Transverse colon (tissue), 4 donors: Measurements from ENCODE around the gene VSNL1. TPM values are rescaled to one million over a fixed set of nuclear protein-coding genes. Genes with fewer than 3 reads are reported as not detected.
"Not testable (repeated sequence)": the region's sequence is repeated elsewhere in the genome, so short reads cannot be mapped to it uniquely, and the experiment has no call there.

Experiments
- DNase-seq: peaks from one replicate; pipeline ENCODE4 v3.0.0-alpha.2; 2019
- H3K27ac ChIP-seq, 4 donors: fragments of 200-600 bp; sonication (generic); 2 replicates each; pipeline ENCODE4 v1.5.1; 2016 to 2018; ENCODE audit warnings: inconsistent platforms in 4 of 4
- H3K27me3 ChIP-seq: fragments of 200-600 bp; sonication (generic); 2 replicates; pipeline ENCODE4 v1.5.1; 2017; ENCODE audit warnings: inconsistent platforms
- H3K36me3 ChIP-seq, 4 donors: fragments of 200-600 bp; sonication (generic); 2 replicates each; pipeline ENCODE4 v1.5.1; 2017 to 2019; ENCODE audit warnings: inconsistent platforms in 4 of 4
- H3K4me1 ChIP-seq, 4 donors: fragments of 200-600 bp; sonication (generic); 2 replicates each; pipeline ENCODE4 v1.5.1; 2017 to 2020; ENCODE audit warnings: inconsistent platforms in 4 of 4
- H3K4me3 ChIP-seq, 4 donors: fragments of 200-600 bp; sonication (generic); 1 replicate in 1 of 4; 2 replicates in 3 of 4; pipeline versions ENCODE4 v1.5.1 to v1.6.1; 2017 to 2019; ENCODE audit warnings: inconsistent platforms in 4 of 4
- H3K9me3 ChIP-seq, 2 donors: fragments of 200-600 bp; sonication (generic); 2 replicates each; pipeline ENCODE4 v1.5.1; 2017 to 2019; ENCODE audit warnings: inconsistent platforms in 2 of 2
- CTCF ChIP-seq, 5 experiments: fragments of 200-600 bp in 3 of 5; fragments of 450-650 bp in 2 of 5; sonication (generic) in 3 of 5; IDR thresholded peaks; 1 replicate in 2 of 5; 2 replicates in 3 of 5; pipeline ENCODE4 v1.5.1; 2016 to 2017; ENCODE audit warnings: antibody characterized with exemption in 5 of 5, inconsistent platforms in 3 of 5, mild to moderate bottlenecking in 2 of 5, moderate library complexity in 1 of 5
- EP300 ChIP-seq: sonication (generic); formaldehyde crosslinking; IDR thresholded peaks from one replicate; pipeline ENCODE4 v1.6.1; 2017; ENCODE audit warnings: antibody characterized with exemption, low read depth
- POLR2A ChIP-seq: fragments of 450-650 bp; IDR thresholded peaks from one replicate; pipeline ENCODE4 v1.6.1; 2016; ENCODE audit warnings: antibody characterized with exemption, mild to moderate bottlenecking, moderate library complexity
- POLR2AphosphoS5 ChIP-seq, 3 donors: sonication (generic); formaldehyde crosslinking; IDR thresholded peaks; one replicate each; pipeline ENCODE4 v1.6.1; 2016; ENCODE audit warnings: antibody characterized with exemption in 3 of 3
- whole genome bisulfite sequencing, 2 donors: methylation state at CpG; one replicate each; pipeline ENCODE4 v1.1.5; 2018; ENCODE audit warnings: low coverage in 1 of 2; 5-methylcytosine and 5-hydroxymethylcytosine counted together
- in situ Hi-C, 4 donors: fragments of 200-750 bp; cut with MboI; loops; one replicate each; pipeline versions ENCODE4 v1.15.0 to v1.15.1; 2017; ENCODE audit warnings: low sequenced_read_pairs in 3 of 4, low pct_ligation_motif_present in 1 of 4, low pct_unique_long_range_greater_than_20kb in 1 of 4
- intact Hi-C: fragments of 100-400 bp; cut with DNase I; formaldehyde crosslinking; loops from one replicate; pipeline ENCODE4 v1.15.1; 2023; ENCODE audit warnings: low total_unique reads
- total RNA-seq, 4 donors: library from RNA; depleted of rRNA; stranded (reverse); fragments of >200 nt; gene quantifications; one replicate each; pipeline ENCODE4 v1.1.0, GENCODE V29; 2016

VSNL1 gene
- total RNA-seq, 4 donors from 2014 or later: 0.96 to 1.1 TPM; not detected in 2

GRCh38 chr2:17557596-17557995 is 17.1 kb downstream of the VSNL1 start:
- H3K9me3 ChIP-seq: no peaks in the 10 kb centered on the region
- WGBS, 2 donors: 29 to 75% methylated on average over 1 to 5 of the region's 5 CpGs
- DNase-seq: peak; percentile 8
- H3K27ac ChIP-seq: peak overlapping the region in 3 of 4 donors; percentile 37 to 47 (median 42)
- intact Hi-C loops (no loop called here), in situ Hi-C loops (no loop called here)
- no peaks in the 10 kb centered on the region for H3K36me3 ChIP-seq
- H3K4me1 ChIP-seq: peaks cover 0 to 9% (median 3%) of the 10 kb centered on the region in 4 donors
- TF ChIP-seq CTCF (IDR thresholded peaks at IDR 0.05): no peak
- TF ChIP-seq POLR2AphosphoS5 (IDR thresholded peaks at IDR 0.05): no peak
- H3K27me3 ChIP-seq: no peaks in the 10 kb centered on the region
- no peak overlapping the region for H3K4me3 ChIP-seq

GRCh38 chr2:17558053-17558452 is 17.6 kb downstream of the VSNL1 start:
- Histone ChIP-seq H3K27me3 (no peaks in the 10 kb centered on the region), H3K4me1 (peaks cover 0 to 9% (median 3%) of the 10 kb centered on the region in 4 donors), H3K36me3 (no peaks in the 10 kb centered on the region), H3K9me3 (no peaks in the 10 kb centered on the region), H3K4me3 (no peak overlapping the region), H3K27ac (peak overlapping the region in 3 of 4 donors; percentile 37 to 47 (median 42))
- no peak for TF ChIP-seq POLR2AphosphoS5 (IDR thresholded peaks at IDR 0.05)
- no peak for TF ChIP-seq POLR2A
- no peak for TF ChIP-seq EP300
- TF ChIP-seq CTCF (IDR thresholded peaks at IDR 0.05): no peak
- no peak for DNase-seq
- intact Hi-C loops: no loop called here
- in situ Hi-C loops: no loop called here

GRCh38 chr2:17558878-17559277 is 18.4 kb downstream of the VSNL1 start:
- no peak for DNase-seq
- intact Hi-C loops (no loop called here), in situ Hi-C loops (no loop called here)
- Histone ChIP-seq H3K27ac (no peak overlapping the region), H3K27me3 (no peaks in the 10 kb centered on the region), H3K36me3 (no peaks in the 10 kb centered on the region), H3K9me3 (no peaks in the 10 kb centered on the region), H3K4me3 (no peak overlapping the region), H3K4me1 (peaks cover 0 to 9% (median 3%) of the 10 kb centered on the region in 4 donors)
- TF ChIP-seq POLR2A (no peak), POLR2AphosphoS5 (IDR thresholded peaks at IDR 0.05) (no peak)
- 85 to 92% methylated on average over 2 to 3 of the region's 3 CpGs for WGBS, 2 donors

- 82 to 86% methylated on average over 2 to 3 of the region's 3 CpGs for WGBS, 2 donors
- intact Hi-C loops, H3K27ac ChIP-seq, H3K4me1 ChIP-seq, in situ Hi-C loops, DNase-seq, H3K9me3 ChIP-seq, H3K27me3 ChIP-seq, H3K4me3 ChIP-seq, H3K36me3 ChIP-seq: not testable (repeated sequence)
These were observed 25.2 kb downstream of the VSNL1 start for GRCh38 chr2:17565726-17566125.

GRCh38 chr2:17571681-17572080 is 31.2 kb downstream of the VSNL1 start:
- 66 to 80% methylated on average over 1 of the region's 1 CpG for WGBS, 2 donors
- no peak for DNase-seq
- Histone ChIP-seq H3K4me1 (no peaks in the 10 kb centered on the region), H3K27ac (no peak overlapping the region), H3K4me3 (no peak overlapping the region), H3K36me3 (no peaks in the 10 kb centered on the region), H3K27me3 (no peaks in the 10 kb centered on the region), H3K9me3 (no peaks in the 10 kb centered on the region)
- no peak for TF ChIP-seq CTCF (IDR thresholded peaks at IDR 0.05)
- no peak for TF ChIP-seq EP300
- no peak for TF ChIP-seq POLR2AphosphoS5 (IDR thresholded peaks at IDR 0.05)
- no peak for TF ChIP-seq POLR2A
- intact Hi-C loops: no loop called here
- in situ Hi-C loops: no loop called here
